CD4-positive, alpha-beta memory T cell (primary cell): ENCODE measurements around the gene NLN. TPM values are rescaled to one million over a fixed set of nuclear protein-coding genes. Genes with fewer than 3 reads are reported as not detected.

ENCODE experiments used
- CTCF ChIA-PET: fragments of 350-600 bp; sonication (Branson Sonifier 250); formaldehyde crosslinking; loops from one replicate; lab custom pipeline; 2021; ENCODE audit warnings: inconsistent platforms; ENCODE audit not compliant: partially characterized antibody; lab: Charles Lee
- POLR2A ChIA-PET: fragments of 350-600 bp; sonication (Branson Sonifier 250); formaldehyde crosslinking; loops from one replicate; lab custom pipeline; 2021; ENCODE audit not compliant: partially characterized antibody; lab: Charles Lee
- DNase-seq, 5 donors: peaks; one replicate each; pipeline versions ENCODE4 v3.0.0 to v3.0.0-alpha.2; 2020 to 2022; ENCODE audit warnings: mixed read lengths in 1 of 5
- H3K27ac ChIP-seq: one replicate; pipeline ENCODE4 v1.7.0; 2013; ENCODE audit warnings: low read depth, low read length
- H3K27me3 ChIP-seq: 2 replicates; pipeline ENCODE4 v1.7.0; 2013; ENCODE audit warnings: mild to moderate bottlenecking, low read length, moderate library complexity; ENCODE audit not compliant: insufficient read depth
- H3K36me3 ChIP-seq: 2 replicates; pipeline ENCODE4 v1.7.0; 2013; ENCODE audit warnings: mild to moderate bottlenecking, low read length, moderate library complexity; ENCODE audit not compliant: insufficient read depth
- H3K4me1 ChIP-seq: 2 replicates; pipeline ENCODE4 v1.7.0; 2013; ENCODE audit warnings: mild to moderate bottlenecking, low read length, moderate library complexity; ENCODE audit not compliant: insufficient read depth
- H3K4me3 ChIP-seq, 2 donors: one replicate each; pipeline ENCODE4 v1.7.0; 2013; ENCODE audit warnings: low read length in 2 of 2, mild to moderate bottlenecking in 1 of 2
- H3K9me3 ChIP-seq, 2 donors: one replicate each; pipeline ENCODE4 v1.7.0; 2013; ENCODE audit warnings: low read length in 2 of 2, control low read depth in 1 of 2; ENCODE audit not compliant: control insufficient read depth in 1 of 2
- H3K27ac Mint-ChIP-seq, 7 donors: one replicate each; pipeline ENCODE4 v1.8.0; 2020 to 2021; ENCODE audit warnings: mixed read lengths in 7 of 7, mild to moderate bottlenecking in 6 of 7, inconsistent platforms in 3 of 7, moderate library complexity in 3 of 7
- H3K27me3 Mint-ChIP-seq, 2 donors: one replicate each; pipeline ENCODE4 v1.8.0; 2020 to 2021; ENCODE audit warnings: mixed read lengths in 2 of 2
- H3K36me3 Mint-ChIP-seq, 2 donors: one replicate each; pipeline ENCODE4 v1.8.0; 2020 to 2021; ENCODE audit warnings: mixed read lengths in 2 of 2, inconsistent platforms in 1 of 2, mild to moderate bottlenecking in 1 of 2
- H3K4me1 Mint-ChIP-seq, 4 donors: one replicate each; pipeline ENCODE4 v1.8.0; 2020 to 2021; ENCODE audit warnings: mixed read lengths in 4 of 4, mild to moderate bottlenecking in 1 of 4
- H3K4me3 Mint-ChIP-seq, 8 donors: one replicate each; pipeline ENCODE4 v1.8.0; 2020 to 2021; ENCODE audit warnings: mixed read lengths in 8 of 8, mild to moderate bottlenecking in 7 of 8, moderate library complexity in 6 of 8, inconsistent platforms in 3 of 8
- H3K9me3 Mint-ChIP-seq, 8 donors: one replicate each; pipeline ENCODE4 v1.8.0; 2020 to 2021; ENCODE audit warnings: mixed read lengths in 8 of 8, mild to moderate bottlenecking in 5 of 8, inconsistent platforms in 3 of 8, moderate library complexity in 1 of 8
- intact Hi-C: fragments of 100-400 bp; cut with micrococcal nuclease; formaldehyde crosslinking; loops from one replicate; pipeline ENCODE4 v1.15.1; 2023
- polyA plus RNA-seq, 2 donors: library from polyadenylated mRNA; unstranded; fragments of 300-500 nt; fragmentation: Illumina TruSeq; gene quantifications; one replicate each; pipeline ENCODE4 v1.2.3, GENCODE V29; 2021
- total RNA-seq, 2 experiments: library from RNA; stranded (reverse); gene quantifications; one replicate each; pipeline ENCODE4 v1.2.3, GENCODE V29; 2021

NLN gene
- total and polyA plus RNA-seq, 4 experiments from 2014 or later: 2.3 to 3.5 (median 2.6) TPM

- H3K4me3 Mint-ChIP-seq: no peak overlapping the region
- no peak for DNase-seq
- no peak overlapping the region for H3K27ac Mint-ChIP-seq
- no peak overlapping the region for H3K27ac ChIP-seq
- intact Hi-C loops: no loop called here
- peaks cover 1 to 5% (median 3%) of the 10 kb centered on the region in 4 donors for H3K4me1 Mint-ChIP-seq
- H3K27me3 Mint-ChIP-seq: no peaks in the 10 kb centered on the region
- H3K9me3 Mint-ChIP-seq: no peaks in the 10 kb centered on the region
- H3K9me3 ChIP-seq: no peaks in the 10 kb centered on the region
- H3K4me3 ChIP-seq: no peak overlapping the region
- no peaks in the 10 kb centered on the region for H3K36me3 Mint-ChIP-seq
- no peaks in the 10 kb centered on the region for H3K36me3 ChIP-seq
- H3K27me3 ChIP-seq: no peaks in the 10 kb centered on the region
- POLR2A ChIA-PET: no interaction called here
- CTCF ChIA-PET: no interaction called here
- H3K4me1 ChIP-seq: no peaks in the 10 kb centered on the region
Measured at GRCh38 chr5:65828022-65828896, 106.3 kb downstream of the NLN start.

GRCh38 chr5:65830856-65831255 lies 108.9 kb downstream of the NLN start:
- DNase-seq: no peak
- Histone ChIP-seq H3K9me3 (no peaks in the 10 kb centered on the region), H3K4me1 (no peaks in the 10 kb centered on the region), H3K27me3 (no peaks in the 10 kb centered on the region), H3K4me3 (no peak overlapping the region), H3K27ac (no peak overlapping the region), H3K36me3 (no peaks in the 10 kb centered on the region)
- Mint-ChIP-seq H3K4me1 (peaks cover 0 to 1% (median 0%) of the 10 kb centered on the region in 4 donors), H3K27me3 (no peaks in the 10 kb centered on the region), H3K9me3 (no peaks in the 10 kb centered on the region), H3K36me3 (no peaks in the 10 kb centered on the region), H3K27ac (no peak overlapping the region), H3K4me3 (no peak overlapping the region)
- CTCF ChIA-PET: no interaction called here
- intact Hi-C loops: no loop called here
- POLR2A ChIA-PET: no interaction called here

GRCh38 chr5:65831276-65831675 lies 109.3 kb downstream of the NLN start:
- no peaks in the 10 kb centered on the region for H3K4me1 ChIP-seq
- Mint-ChIP-seq H3K4me1 (no peaks in the 10 kb centered on the region), H3K9me3 (no peaks in the 10 kb centered on the region), H3K4me3 (no peak overlapping the region), H3K27ac (no peak overlapping the region), H3K27me3 (no peaks in the 10 kb centered on the region), H3K36me3 (no peaks in the 10 kb centered on the region)
- intact Hi-C loops: no loop called here
- DNase-seq: no peak
- ChIA-PET POLR2A (no interaction called here), CTCF (no interaction called here)
- H3K36me3 ChIP-seq: no peaks in the 10 kb centered on the region
- no peak overlapping the region for H3K4me3 ChIP-seq
- no peaks in the 10 kb centered on the region for H3K9me3 ChIP-seq
- no peak overlapping the region for H3K27ac ChIP-seq
- no peaks in the 10 kb centered on the region for H3K27me3 ChIP-seq

- Histone ChIP-seq H3K4me3 (no peak overlapping the region), H3K4me1 (no peaks in the 10 kb centered on the region), H3K27me3 (no peaks in the 10 kb centered on the region), H3K9me3 (no peaks in the 10 kb centered on the region), H3K27ac (no peak overlapping the region), H3K36me3 (no peaks in the 10 kb centered on the region)
- Mint-ChIP-seq H3K4me3 (no peak overlapping the region), H3K36me3 (no peaks in the 10 kb centered on the region), H3K27ac (no peak overlapping the region), H3K4me1 (no peaks in the 10 kb centered on the region), H3K27me3 (no peaks in the 10 kb centered on the region), H3K9me3 (no peaks in the 10 kb centered on the region)
- CTCF ChIA-PET: no interaction called here
- DNase-seq: no peak
- POLR2A ChIA-PET: no interaction called here
- intact Hi-C loops: no loop called here
Measured at GRCh38 chr5:65832152-65832551, 110.1 kb downstream of the NLN start.

- no peaks in the 10 kb centered on the region for H3K9me3 ChIP-seq
- no peak overlapping the region for H3K27ac Mint-ChIP-seq
- intact Hi-C loops: no loop called here
- H3K9me3 Mint-ChIP-seq: no peaks in the 10 kb centered on the region
- DNase-seq: no peak
- H3K4me1 Mint-ChIP-seq: no peaks in the 10 kb centered on the region
- ChIA-PET POLR2A (interaction anchor here (0.6 kb wide), 1 partner anchor 169 kb away, joined by 3 read pairs; no protein-coding TSS in a partner anchor), CTCF (no interaction called here)
- no peaks in the 10 kb centered on the region for H3K27me3 ChIP-seq
- H3K36me3 ChIP-seq: no peaks in the 10 kb centered on the region
- H3K27ac ChIP-seq: no peak overlapping the region
- no peak overlapping the region for H3K4me3 ChIP-seq
- H3K4me3 Mint-ChIP-seq: no peak overlapping the region
- H3K4me1 ChIP-seq: no peaks in the 10 kb centered on the region
- H3K27me3 Mint-ChIP-seq: no peaks in the 10 kb centered on the region
- no peaks in the 10 kb centered on the region for H3K36me3 Mint-ChIP-seq
Measured at GRCh38 chr5:65832603-65833228, 110.7 kb downstream of the NLN start.

- Histone ChIP-seq H3K27me3 (no peaks in the 10 kb centered on the region), H3K27ac (no peak overlapping the region), H3K9me3 (no peaks in the 10 kb centered on the region), H3K36me3 (no peaks in the 10 kb centered on the region), H3K4me3 (no peak overlapping the region), H3K4me1 (no peaks in the 10 kb centered on the region)
- Mint-ChIP-seq H3K27me3 (no peaks in the 10 kb centered on the region), H3K4me1 (no peaks in the 10 kb centered on the region), H3K4me3 (no peak overlapping the region), H3K27ac (no peak overlapping the region), H3K36me3 (no peaks in the 10 kb centered on the region), H3K9me3 (no peaks in the 10 kb centered on the region)
- ChIA-PET POLR2A (no interaction called here), CTCF (no interaction called here)
- intact Hi-C loops: no loop called here
- DNase-seq: no peak
Measured at GRCh38 chr5:65833780-65834179, 111.8 kb downstream of the NLN start.

- Mint-ChIP-seq H3K27ac (no peak overlapping the region), H3K9me3 (no peaks in the 10 kb centered on the region), H3K36me3 (no peaks in the 10 kb centered on the region), H3K27me3 (no peaks in the 10 kb centered on the region), H3K4me3 (no peak overlapping the region), H3K4me1 (no peaks in the 10 kb centered on the region)
- H3K27ac ChIP-seq: no peak overlapping the region
- no peaks in the 10 kb centered on the region for H3K27me3 ChIP-seq
- H3K36me3 ChIP-seq: no peaks in the 10 kb centered on the region
- no peaks in the 10 kb centered on the region for H3K9me3 ChIP-seq
- POLR2A ChIA-PET: no interaction called here
- H3K4me1 ChIP-seq: no peaks in the 10 kb centered on the region
- no peak for DNase-seq
- CTCF ChIA-PET: no interaction called here
- no peak overlapping the region for H3K4me3 ChIP-seq
- intact Hi-C loops: no loop called here
Measured at GRCh38 chr5:65834306-65834705, 112.3 kb downstream of the NLN start.
